Neural progenitor cell (in vitro differentiated cells): ENCODE measurements around the gene CCR4.

Source experiments
- EZH2 ChIP-seq: fragments of 200-600 bp; sonication (generic); IDR thresholded peaks from 2 replicates; pipeline ENCODE4 v1.6.1; 2017; ENCODE audit warnings: antibody characterized with exemption, mild to moderate bottlenecking, moderate library complexity
- TF ChIP-seq, protein P1 (sequence below): fragments of 200-600 bp; sonication (generic); IDR thresholded peaks from 2 replicates; pipeline ENCODE4 v1.5.1; 2017; ENCODE audit warnings: antibody characterized with exemption, mild to moderate bottlenecking

DNA sequence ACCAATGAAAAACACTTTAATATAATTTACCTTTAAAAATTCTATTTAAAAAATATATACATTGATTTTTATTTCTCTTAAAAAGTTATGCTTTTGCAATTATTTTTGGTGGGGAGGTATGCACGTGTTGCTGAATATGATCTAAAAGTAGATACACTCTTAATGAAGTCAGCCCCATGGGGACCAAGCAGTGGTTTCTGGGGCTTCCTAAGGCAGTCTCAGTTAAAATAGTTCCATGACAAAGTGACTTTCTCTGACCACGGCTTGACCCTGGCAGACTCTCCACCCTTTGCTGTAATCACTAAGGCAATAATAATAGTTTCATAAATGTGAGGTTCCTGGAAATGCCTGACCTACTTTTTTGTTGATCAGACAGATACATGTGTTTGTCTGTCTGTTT is 50.4 kb downstream of the CCR4 start:
- TF ChIP-seq, protein P1, sequence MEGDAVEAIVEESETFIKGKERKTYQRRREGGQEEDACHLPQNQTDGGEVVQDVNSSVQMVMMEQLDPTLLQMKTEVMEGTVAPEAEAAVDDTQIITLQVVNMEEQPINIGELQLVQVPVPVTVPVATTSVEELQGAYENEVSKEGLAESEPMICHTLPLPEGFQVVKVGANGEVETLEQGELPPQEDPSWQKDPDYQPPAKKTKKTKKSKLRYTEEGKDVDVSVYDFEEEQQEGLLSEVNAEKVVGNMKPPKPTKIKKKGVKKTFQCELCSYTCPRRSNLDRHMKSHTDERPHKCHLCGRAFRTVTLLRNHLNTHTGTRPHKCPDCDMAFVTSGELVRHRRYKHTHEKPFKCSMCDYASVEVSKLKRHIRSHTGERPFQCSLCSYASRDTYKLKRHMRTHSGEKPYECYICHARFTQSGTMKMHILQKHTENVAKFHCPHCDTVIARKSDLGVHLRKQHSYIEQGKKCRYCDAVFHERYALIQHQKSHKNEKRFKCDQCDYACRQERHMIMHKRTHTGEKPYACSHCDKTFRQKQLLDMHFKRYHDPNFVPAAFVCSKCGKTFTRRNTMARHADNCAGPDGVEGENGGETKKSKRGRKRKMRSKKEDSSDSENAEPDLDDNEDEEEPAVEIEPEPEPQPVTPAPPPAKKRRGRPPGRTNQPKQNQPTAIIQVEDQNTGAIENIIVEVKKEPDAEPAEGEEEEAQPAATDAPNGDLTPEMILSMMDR = no peak
- TF ChIP-seq EZH2 = no peak
